Heart left ventricle (tissue), 16 donors: ENCODE measurements around the gene PARD3. TPM values are rescaled to one million over a fixed set of nuclear protein-coding genes. Genes with fewer than 3 reads are reported as not detected.
A peak's percentile ranks its signal among the peaks of the same experiment; 100 is the strongest.

ENCODE experiments used
- ATAC-seq, 4 donors: fragments of 200-7000 bp; cut with Tn5 transposase; one replicate each; pipeline ENCODE4 v1.9.1; 2020 to 2022; ENCODE audit warnings: moderate library complexity in 4 of 4, mild to moderate bottlenecking in 3 of 4, moderate number of reproducible peaks in 1 of 4
- DNase-seq, 5 donors: peaks; one replicate each; pipeline ENCODE4 v3.0.0-alpha.2; 2020
- H3K27ac ChIP-seq, 12 donors: fragments of 200-600 bp; sonication (generic) in 4 of 12; one replicate each; pipeline versions ENCODE4 v1.5.0 to v1.8.0; 2016 to 2022; ENCODE audit warnings: mild to moderate bottlenecking in 2 of 12
- H3K27me3 ChIP-seq, 9 donors: fragments of 200-600 bp; sonication (generic) in 2 of 9; one replicate each; pipeline versions ENCODE4 v1.5.1 to v1.8.0; 2016 to 2022; ENCODE audit warnings: mild to moderate bottlenecking in 3 of 9
- H3K36me3 ChIP-seq, 9 donors: fragments of 200-600 bp; sonication (generic) in 2 of 9; one replicate each; pipeline versions ENCODE4 v1.5.0 to v1.8.0; 2018 to 2022; ENCODE audit warnings: mild to moderate bottlenecking in 2 of 9
- H3K4me1 ChIP-seq, 12 donors: fragments of 200-600 bp; sonication (generic) in 4 of 12; one replicate each; pipeline versions ENCODE4 v1.5.0 to v1.8.0; 2016 to 2022; ENCODE audit warnings: mild to moderate bottlenecking in 3 of 12
- H3K4me3 ChIP-seq, 12 donors: fragments of 200-600 bp; sonication (generic) in 4 of 12; one replicate each; pipeline versions ENCODE4 v1.5.0 to v1.8.0; 2017 to 2022; ENCODE audit warnings: mild to moderate bottlenecking in 9 of 12, moderate library complexity in 4 of 12
- H3K9me3 ChIP-seq, 12 donors: fragments of 200-600 bp; sonication (generic) in 4 of 12; one replicate each; pipeline versions ENCODE4 v1.5.0 to v1.8.0; 2016 to 2022; ENCODE audit warnings: mild to moderate bottlenecking in 1 of 12
- POLR2A ChIP-seq, 2 donors: fragments of 450-650 bp; IDR thresholded peaks; one replicate each; pipeline ENCODE4 v1.6.1; 2017; ENCODE audit warnings: antibody characterized with exemption in 2 of 2, mild to moderate bottlenecking in 2 of 2, moderate library complexity in 2 of 2
- WGBS, 4 donors: extraction: QIAGEN DNeasy Blood & Tissue Kit in 2 of 4; methylation state at CpG; one replicate each; pipeline versions ENCODE4 v1.1.5 to v1.1.7; 2013 to 2018; 5-methylcytosine and 5-hydroxymethylcytosine counted together
- intact Hi-C, 10 donors: fragments of 100-400 bp; cut with DNase I; formaldehyde crosslinking; loops; one replicate each; pipeline versions ENCODE4 v1.11.1 to v1.14.2; 2022
- polyA plus RNA-seq, 2 donors: library from polyadenylated mRNA; stranded (reverse); fragments of 200-250 nt; gene quantifications; one replicate each; pipeline ENCODE4 v1.2.3, GENCODE V29; 2013
- total RNA-seq, 9 donors: library from RNA; depleted of rRNA in 2 of 9; stranded (reverse); fragments of >200 nt in 2 of 9; fragmentation: NEBNext Ultra II Directional in 3 of 9; extraction: Animal tissue kit (Norgen Biotek cat#: 25700) in 3 of 9; gene quantifications; one replicate each; pipeline versions ENCODE4 v1.1.0 to v1.2.4, GENCODE V29; 2016 to 2023
- TF ChIP-seq, protein P1 (sequence below), 12 donors: fragments of 200-600 bp; sonication (generic) in 4 of 12; IDR thresholded peaks; one replicate each; pipeline versions ENCODE4 v1.5.0 to v1.8.0; 2018 to 2022; ENCODE audit warnings: antibody characterized with exemption in 12 of 12, mild to moderate bottlenecking in 5 of 12
- donor health status: ischemic (EF 13 %, LVEDD 7.1; RV severe dilation, severe dysfunction).
- donor health status: healthy with polysubstance abuse.
- donor health status: DM: no; HTN: yes; CAD: no.
- donor health status: DM: no; HTN: no; CAD: no.
- donor health status: ischemic (EF 25% LVEDD 6.9; RV normal size, moderate dysfunction).
- donor health status: ischemic (EF 25% LVEDD 5.7; RV mildly dilated, moderate dysfunction).
- donor health status: healthy.
- donor health status: DM: yes; HTN: yes; CAD: no.
- donor health status: ischemic (EF 35%, LVEDD 5.7; RV mildly dilated, moderate dysfunction).
- donor health status: nonischemic (EF 11% LVEDD 7.7; RV severe dilation, severe dysfunction).
- donor health status: DM: yes; HTN: yes; CAD: no.
- donor health status: PGD.
- donor health status: ischemic (EF 29% LVEDD 5.4; RV normal size, mild dysfunction).
- donor health status: nonischemic (EF 23%, LVEDD 6.1; RV moderate dilation, normal function).

The PARD3 gene
- total and polyA plus RNA-seq, 11 donors, result 24.8 to 69.7 (median 33.1) TPM

DNA sequence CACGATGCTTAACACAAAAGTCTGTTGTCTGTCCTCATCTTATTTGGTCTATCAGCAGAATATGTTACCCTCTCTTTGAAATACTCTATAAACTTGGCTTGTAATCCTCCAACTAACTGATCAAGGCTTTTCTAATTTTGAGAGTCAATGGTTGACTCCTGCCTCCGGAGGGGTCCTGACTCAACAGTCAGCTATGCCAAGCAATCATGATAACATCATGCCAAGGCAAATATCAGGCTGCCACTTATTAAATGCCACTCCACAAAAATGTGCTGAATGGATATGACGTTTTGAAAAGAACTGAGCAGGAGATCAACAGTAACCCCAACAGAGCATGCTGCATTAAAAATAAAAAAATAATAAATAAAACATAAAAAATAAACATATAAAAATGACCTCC is 116.1 kb downstream of the PARD3 start:
- Histone ChIP-seq H3K27ac (no peak overlapping the region), H3K27me3 (no peaks in the 10 kb centered on the region), H3K4me1 (peaks cover 2 to 63% (median 24%) of the 10 kb centered on the region in 12 donors), H3K4me3 (no peak overlapping the region), H3K9me3 (no peaks in the 10 kb centered on the region), H3K36me3 (peaks cover 0 to 5% (median 0%) of the 10 kb centered on the region in 9 donors)
- intact Hi-C loops, result no loop called here
- WGBS, 4 donors, result 26 to 43% (median 34%) methylated on average over 3 of the region's 3 CpGs
- ATAC-seq, result peak in 1 of 4 donors; percentile 53
- no peak for DNase-seq
- no peak for TF ChIP-seq POLR2A (IDR thresholded peaks at IDR 0.05)
- TF ChIP-seq, protein P1, sequence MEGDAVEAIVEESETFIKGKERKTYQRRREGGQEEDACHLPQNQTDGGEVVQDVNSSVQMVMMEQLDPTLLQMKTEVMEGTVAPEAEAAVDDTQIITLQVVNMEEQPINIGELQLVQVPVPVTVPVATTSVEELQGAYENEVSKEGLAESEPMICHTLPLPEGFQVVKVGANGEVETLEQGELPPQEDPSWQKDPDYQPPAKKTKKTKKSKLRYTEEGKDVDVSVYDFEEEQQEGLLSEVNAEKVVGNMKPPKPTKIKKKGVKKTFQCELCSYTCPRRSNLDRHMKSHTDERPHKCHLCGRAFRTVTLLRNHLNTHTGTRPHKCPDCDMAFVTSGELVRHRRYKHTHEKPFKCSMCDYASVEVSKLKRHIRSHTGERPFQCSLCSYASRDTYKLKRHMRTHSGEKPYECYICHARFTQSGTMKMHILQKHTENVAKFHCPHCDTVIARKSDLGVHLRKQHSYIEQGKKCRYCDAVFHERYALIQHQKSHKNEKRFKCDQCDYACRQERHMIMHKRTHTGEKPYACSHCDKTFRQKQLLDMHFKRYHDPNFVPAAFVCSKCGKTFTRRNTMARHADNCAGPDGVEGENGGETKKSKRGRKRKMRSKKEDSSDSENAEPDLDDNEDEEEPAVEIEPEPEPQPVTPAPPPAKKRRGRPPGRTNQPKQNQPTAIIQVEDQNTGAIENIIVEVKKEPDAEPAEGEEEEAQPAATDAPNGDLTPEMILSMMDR (IDR thresholded peaks at IDR 0.05), result no peak

DNA sequence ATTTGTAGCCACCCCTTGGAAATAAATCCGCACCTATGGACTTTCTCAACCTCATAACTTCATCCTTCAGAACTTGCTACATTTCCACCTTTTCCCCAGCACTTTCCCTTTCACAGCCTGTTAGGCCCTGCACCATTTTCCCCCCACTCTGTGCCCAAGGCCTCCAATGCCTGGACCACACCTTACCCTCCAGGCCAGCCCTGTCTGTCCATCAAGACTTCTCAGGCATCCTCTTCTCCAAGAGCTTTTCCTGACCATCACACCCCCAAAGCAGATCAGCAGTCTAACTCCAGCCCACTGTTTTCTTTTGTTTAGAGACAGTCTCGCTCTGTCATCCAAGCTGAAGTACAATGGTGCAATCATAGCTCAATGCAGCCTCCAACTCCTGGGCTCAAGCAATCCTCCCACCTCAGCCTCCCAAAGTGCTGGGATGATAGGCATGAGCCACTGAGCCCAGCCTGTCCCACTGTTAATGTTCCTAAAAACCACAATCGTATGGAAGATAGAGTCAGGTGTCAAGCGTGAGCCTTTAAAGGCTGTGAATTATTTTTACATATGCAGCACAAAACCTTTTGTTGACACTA is 116.8 kb downstream of the PARD3 start:
- WGBS, 4 donors, result 94 to 97% (median 96%) methylated on average over 4 of the region's 4 CpGs
- H3K4me3 ChIP-seq, result no peak overlapping the region
- TF ChIP-seq, protein P1 (IDR thresholded peaks at IDR 0.05), result no peak
- TF ChIP-seq POLR2A (IDR thresholded peaks at IDR 0.05), result no peak
- DNase-seq, result no peak
- ATAC-seq, result no peak
- no peaks in the 10 kb centered on the region for H3K9me3 ChIP-seq
- intact Hi-C loops, result no loop called here
- no peaks in the 10 kb centered on the region for H3K27me3 ChIP-seq
- no peak overlapping the region for H3K27ac ChIP-seq
- H3K4me1 ChIP-seq, result peaks cover 2 to 57% (median 20%) of the 10 kb centered on the region in 12 donors
- H3K36me3 ChIP-seq, result peaks cover 0 to 5% (median 0%) of the 10 kb centered on the region in 9 donors

DNA sequence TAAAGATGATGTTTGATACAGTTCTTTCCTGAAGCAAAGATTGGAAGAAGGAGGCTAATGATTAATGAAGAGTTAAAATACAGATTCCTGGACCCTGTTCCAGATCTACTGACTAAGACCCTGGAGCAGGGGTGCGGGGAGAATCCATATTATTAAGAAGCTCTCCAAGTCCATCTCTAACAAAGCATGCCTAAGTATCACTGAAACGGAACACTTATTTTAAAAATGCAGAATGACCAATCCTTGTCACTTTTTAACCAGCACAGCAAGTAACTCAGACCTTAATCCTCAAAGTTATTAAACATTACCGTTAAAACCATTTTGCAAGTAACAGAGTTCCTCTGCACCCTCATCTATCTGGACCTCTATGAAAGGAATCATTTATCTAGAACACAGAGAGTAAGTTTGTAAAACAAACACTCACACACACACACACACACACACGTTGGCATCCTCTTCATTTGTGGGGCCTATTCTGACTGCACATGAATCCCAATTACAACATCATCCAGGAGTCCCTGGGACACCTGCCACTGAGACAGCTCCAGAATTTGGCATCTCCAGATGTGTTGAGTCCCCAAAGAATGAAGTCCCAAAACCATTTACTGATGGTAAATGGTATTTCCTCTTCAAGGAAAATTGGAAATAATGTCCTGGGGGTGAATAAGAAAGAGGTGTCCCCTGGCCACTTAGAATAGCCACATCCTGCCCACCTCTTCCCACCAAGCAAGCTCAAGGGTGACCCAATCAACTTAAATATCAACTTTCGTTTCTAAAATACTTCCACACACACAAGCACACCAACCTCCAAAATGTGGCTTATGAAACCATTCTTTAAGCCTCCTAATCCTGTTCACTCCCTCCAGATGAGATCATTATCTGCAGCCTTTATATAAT is 117.5 kb downstream of the PARD3 start:
- no peak overlapping the region for H3K27ac ChIP-seq
- H3K27me3 ChIP-seq, result no peaks in the 10 kb centered on the region
- peaks cover 0 to 5% (median 0%) of the 10 kb centered on the region in 9 donors for H3K36me3 ChIP-seq
- H3K4me3 ChIP-seq, result no peak overlapping the region
- no peak for ATAC-seq
- peaks cover 2 to 51% (median 17%) of the 10 kb centered on the region in 12 donors for H3K4me1 ChIP-seq
- TF ChIP-seq, protein P1 (IDR thresholded peaks at IDR 0.05), result no peak
- no peak for TF ChIP-seq POLR2A (IDR thresholded peaks at IDR 0.05)
- no peaks in the 10 kb centered on the region for H3K9me3 ChIP-seq
- intact Hi-C loops, result no loop called here
- WGBS, 4 donors, result 76 to 88% (median 83%) methylated on average over 5 of the region's 5 CpGs
- DNase-seq, result no peak

DNA sequence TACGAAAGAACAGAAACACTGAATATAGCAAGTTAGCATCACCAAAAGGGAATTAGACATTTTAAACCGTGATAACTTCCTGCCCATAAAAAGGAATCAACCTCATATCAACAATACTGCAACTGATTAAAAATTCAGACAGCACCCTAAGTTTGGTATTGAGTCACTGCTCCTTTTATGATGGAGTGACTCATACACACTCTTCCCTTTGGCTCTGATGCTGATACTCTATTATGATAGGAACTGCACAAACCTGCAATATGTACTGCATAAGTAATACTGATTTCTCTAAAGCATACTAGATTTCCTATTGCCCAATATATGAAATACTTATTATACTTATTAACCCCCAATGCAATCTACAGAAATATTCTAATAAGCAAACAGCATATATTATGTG is 118.7 kb downstream of the PARD3 start:
- intact Hi-C loops, result no loop called here
- DNase-seq (no peak), ATAC-seq (peak in 3 of 4 donors; percentile 50 to 73 (median 53))
- H3K4me3 ChIP-seq, result no peak overlapping the region
- H3K9me3 ChIP-seq, result no peaks in the 10 kb centered on the region
- TF ChIP-seq, protein P1 (IDR thresholded peaks at IDR 0.05), result no peak
- no peak for TF ChIP-seq POLR2A (IDR thresholded peaks at IDR 0.05)
- peaks cover 2 to 43% (median 13%) of the 10 kb centered on the region in 12 donors for H3K4me1 ChIP-seq
- H3K27me3 ChIP-seq, result no peaks in the 10 kb centered on the region
- WGBS, 4 donors, result 57 to 71% (median 67%) methylated on average over 2 of the region's 2 CpGs
- no peak overlapping the region for H3K27ac ChIP-seq
- H3K36me3 ChIP-seq, result peaks cover 0 to 5% (median 0%) of the 10 kb centered on the region in 9 donors
